SK-N-SH treated with all-trans-retinoic acid at 6 μM for 48 hours (cell line): ENCODE data around the gene TIAM2.

Experiments used
- ARNTL ChIP-seq: fragments of 450-650 bp; formaldehyde crosslinking; IDR thresholded peaks from 2 replicates; pipeline ENCODE4 v1.5.0; 2020; ENCODE audit warnings: low read depth, mild to moderate bottlenecking, moderate library complexity, borderline replicate concordance
- CSRNP3 ChIP-seq: fragments of 250-450 bp; sonication (Bioruptor Pico); IDR thresholded peaks from 2 replicates; pipeline ENCODE4 v1.5.1; 2021; ENCODE audit warnings: mild to moderate bottlenecking, moderate library complexity
- ESRRG ChIP-seq: fragments of 250-450 bp; sonication (Bioruptor Pico); IDR thresholded peaks from 2 replicates; pipeline ENCODE4 v1.6.1; 2021; ENCODE audit warnings: mild to moderate bottlenecking
- POU6F1 ChIP-seq: fragments of 250-450 bp; sonication (Bioruptor Pico); IDR thresholded peaks from 2 replicates; pipeline ENCODE4 v1.8.0; 2021; ENCODE audit warnings: low read depth, mild to moderate bottlenecking, moderate library complexity, borderline replicate concordance
- PPARA ChIP-seq: fragments of 250-450 bp; sonication (Bioruptor Pico); IDR thresholded peaks from 2 replicates; pipeline ENCODE4 v1.5.0; 2020; ENCODE audit warnings: mild to moderate bottlenecking, borderline replicate concordance
- RARB ChIP-seq: fragments of 250-450 bp; sonication (Bioruptor Pico); IDR thresholded peaks from 2 replicates; pipeline ENCODE4 v1.8.0; 2021; ENCODE audit warnings: mild to moderate bottlenecking, moderate library complexity
- ZC3H10 ChIP-seq: fragments of 250-450 bp; sonication (Bioruptor Pico); IDR thresholded peaks from 2 replicates; pipeline ENCODE4 v1.5.1; 2021; ENCODE audit warnings: mild to moderate bottlenecking, moderate library complexity
- ZFP3 ChIP-seq: fragments of 250-450 bp; sonication (Bioruptor Pico); IDR thresholded peaks from 2 replicates; pipeline ENCODE4 v1.5.0; 2020; ENCODE audit warnings: mild to moderate bottlenecking, moderate library complexity
- ZFP30 ChIP-seq: fragments of 450-650 bp; formaldehyde crosslinking; IDR thresholded peaks from 2 replicates; pipeline ENCODE4 v1.5.0; 2022; ENCODE audit warnings: mild to moderate bottlenecking, moderate library complexity
- ZNF8 ChIP-seq: fragments of 450-650 bp; formaldehyde crosslinking; IDR thresholded peaks from 2 replicates; pipeline ENCODE4 v1.5.0; 2020; ENCODE audit warnings: mild to moderate bottlenecking, moderate library complexity
- TF ChIP-seq, protein P1 (sequence below): fragments of 250-450 bp; sonication (Bioruptor Pico); IDR thresholded peaks from 2 replicates; pipeline ENCODE4 v1.8.0; 2020; ENCODE audit warnings: mild to moderate bottlenecking, moderate library complexity, borderline replicate concordance
- TF ChIP-seq, protein P2 (sequence below): fragments of 250-450 bp; sonication (Bioruptor Pico); IDR thresholded peaks from 2 replicates; pipeline ENCODE4 v1.5.0; 2020; ENCODE audit warnings: mild to moderate bottlenecking, moderate library complexity

DNA sequence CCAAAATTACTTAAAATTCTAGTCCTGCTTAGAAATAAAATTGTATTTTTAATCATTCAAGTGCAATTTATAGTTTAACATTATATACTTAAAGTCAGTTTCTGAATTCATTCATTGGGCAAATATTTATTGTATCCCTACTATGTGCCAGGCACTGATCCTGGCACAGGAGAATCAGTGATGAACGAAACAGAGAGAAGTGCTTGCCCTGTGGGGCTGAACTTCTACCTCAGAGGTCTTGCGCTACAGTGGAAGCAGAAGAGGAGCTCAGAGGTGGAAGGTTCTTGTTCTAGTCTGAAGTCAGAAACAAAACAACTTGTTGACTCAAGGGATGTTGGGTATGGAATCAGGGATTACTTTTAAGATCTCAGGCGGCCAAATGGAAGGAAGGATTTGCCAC lies 274.6 kb downstream of the TIAM2 start:
- TF ChIP-seq ESRRG (CRISPR knock-in tag) = no peak
- TF ChIP-seq, protein P1, sequence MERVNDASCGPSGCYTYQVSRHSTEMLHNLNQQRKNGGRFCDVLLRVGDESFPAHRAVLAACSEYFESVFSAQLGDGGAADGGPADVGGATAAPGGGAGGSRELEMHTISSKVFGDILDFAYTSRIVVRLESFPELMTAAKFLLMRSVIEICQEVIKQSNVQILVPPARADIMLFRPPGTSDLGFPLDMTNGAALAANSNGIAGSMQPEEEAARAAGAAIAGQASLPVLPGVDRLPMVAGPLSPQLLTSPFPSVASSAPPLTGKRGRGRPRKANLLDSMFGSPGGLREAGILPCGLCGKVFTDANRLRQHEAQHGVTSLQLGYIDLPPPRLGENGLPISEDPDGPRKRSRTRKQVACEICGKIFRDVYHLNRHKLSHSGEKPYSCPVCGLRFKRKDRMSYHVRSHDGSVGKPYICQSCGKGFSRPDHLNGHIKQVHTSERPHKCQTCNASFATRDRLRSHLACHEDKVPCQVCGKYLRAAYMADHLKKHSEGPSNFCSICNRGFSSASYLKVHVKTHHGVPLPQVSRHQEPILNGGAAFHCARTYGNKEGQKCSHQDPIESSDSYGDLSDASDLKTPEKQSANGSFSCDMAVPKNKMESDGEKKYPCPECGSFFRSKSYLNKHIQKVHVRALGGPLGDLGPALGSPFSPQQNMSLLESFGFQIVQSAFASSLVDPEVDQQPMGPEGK (CRISPR knock-in tag) = no peak
- no peak for TF ChIP-seq PPARA (CRISPR knock-in tag)
- no peak for TF ChIP-seq POU6F1 (CRISPR knock-in tag)
- TF ChIP-seq CSRNP3 (CRISPR knock-in tag) = no peak
- no peak for TF ChIP-seq RARB (CRISPR knock-in tag)
- TF ChIP-seq ZC3H10 = no peak
- no peak for TF ChIP-seq ZFP30
- no peak for TF ChIP-seq ZNF8 (CRISPR knock-in tag)
- no peak for TF ChIP-seq ZFP3 (CRISPR knock-in tag)
- no peak for TF ChIP-seq ARNTL (CRISPR knock-in tag)
- TF ChIP-seq, protein P2, sequence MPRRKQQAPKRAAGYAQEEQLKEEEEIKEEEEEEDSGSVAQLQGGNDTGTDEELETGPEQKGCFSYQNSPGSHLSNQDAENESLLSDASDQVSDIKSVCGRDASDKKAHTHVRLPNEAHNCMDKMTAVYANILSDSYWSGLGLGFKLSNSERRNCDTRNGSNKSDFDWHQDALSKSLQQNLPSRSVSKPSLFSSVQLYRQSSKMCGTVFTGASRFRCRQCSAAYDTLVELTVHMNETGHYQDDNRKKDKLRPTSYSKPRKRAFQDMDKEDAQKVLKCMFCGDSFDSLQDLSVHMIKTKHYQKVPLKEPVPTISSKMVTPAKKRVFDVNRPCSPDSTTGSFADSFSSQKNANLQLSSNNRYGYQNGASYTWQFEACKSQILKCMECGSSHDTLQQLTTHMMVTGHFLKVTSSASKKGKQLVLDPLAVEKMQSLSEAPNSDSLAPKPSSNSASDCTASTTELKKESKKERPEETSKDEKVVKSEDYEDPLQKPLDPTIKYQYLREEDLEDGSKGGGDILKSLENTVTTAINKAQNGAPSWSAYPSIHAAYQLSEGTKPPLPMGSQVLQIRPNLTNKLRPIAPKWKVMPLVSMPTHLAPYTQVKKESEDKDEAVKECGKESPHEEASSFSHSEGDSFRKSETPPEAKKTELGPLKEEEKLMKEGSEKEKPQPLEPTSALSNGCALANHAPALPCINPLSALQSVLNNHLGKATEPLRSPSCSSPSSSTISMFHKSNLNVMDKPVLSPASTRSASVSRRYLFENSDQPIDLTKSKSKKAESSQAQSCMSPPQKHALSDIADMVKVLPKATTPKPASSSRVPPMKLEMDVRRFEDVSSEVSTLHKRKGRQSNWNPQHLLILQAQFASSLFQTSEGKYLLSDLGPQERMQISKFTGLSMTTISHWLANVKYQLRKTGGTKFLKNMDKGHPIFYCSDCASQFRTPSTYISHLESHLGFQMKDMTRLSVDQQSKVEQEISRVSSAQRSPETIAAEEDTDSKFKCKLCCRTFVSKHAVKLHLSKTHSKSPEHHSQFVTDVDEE (CRISPR knock-in tag) = no peak
